Lung (tissue), 16 donors: ENCODE results near the gene COPG1. TPM values are rescaled to one million over a fixed set of nuclear protein-coding genes. Genes with fewer than 3 reads are reported as not detected.

Experiments used
- ATAC-seq: fragments of 200-7000 bp; cut with Tn5 transposase; one replicate; pipeline ENCODE4 v1.9.1; 2020; ENCODE audit warnings: moderate number of reproducible peaks; ENCODE audit not compliant: insufficient read depth, low FRiP score
- DNase-seq, 3 donors: peaks; one replicate each; pipeline ENCODE4 v3.0.0-alpha.2; 2013 to 2017
- H3K27ac ChIP-seq, 2 donors: one replicate each; pipeline ENCODE4 v1.5.1; 2013; ENCODE audit warnings: mild to moderate bottlenecking in 2 of 2, moderate library complexity in 2 of 2, control low read depth in 1 of 2, inconsistent platforms in 1 of 2, low read depth in 1 of 2, low read length in 1 of 2
- H3K27me3 ChIP-seq, 3 donors: one replicate each; pipeline ENCODE4 v1.5.1; 2013; ENCODE audit warnings: low read length in 2 of 3; ENCODE audit not compliant: control insufficient read depth in 3 of 3, insufficient read depth in 3 of 3
- H3K36me3 ChIP-seq, 4 donors: one replicate each; pipeline ENCODE4 v1.5.1; 2013; ENCODE audit warnings: low read length in 4 of 4, mild to moderate bottlenecking in 1 of 4, moderate library complexity in 1 of 4; ENCODE audit not compliant: control insufficient read depth in 4 of 4, insufficient read depth in 4 of 4
- H3K4me1 ChIP-seq, 5 donors: one replicate each; pipeline ENCODE4 v1.5.1; 2013; ENCODE audit warnings: low read length in 5 of 5, mild to moderate bottlenecking in 2 of 5, moderate library complexity in 1 of 5; ENCODE audit not compliant: control insufficient read depth in 5 of 5, insufficient read depth in 5 of 5
- H3K4me3 ChIP-seq: one replicate; pipeline ENCODE4 v1.5.1; 2013; ENCODE audit warnings: mild to moderate bottlenecking, control low read depth, moderate library complexity
- H3K9ac ChIP-seq, 2 donors: one replicate each; pipeline ENCODE4 v1.5.1; 2013; ENCODE audit warnings: low read length in 2 of 2, control low read depth in 1 of 2; ENCODE audit not compliant: insufficient read depth in 1 of 2
- H3K9me3 ChIP-seq, 4 donors: one replicate each; pipeline ENCODE4 v1.5.1; 2013; ENCODE audit warnings: low read length in 3 of 4, mild to moderate bottlenecking in 1 of 4, moderate library complexity in 1 of 4; ENCODE audit not compliant: control insufficient read depth in 4 of 4, insufficient read depth in 3 of 4
- CTCF ChIP-seq: IDR thresholded peaks from 2 replicates; pipeline ENCODE4 v1.5.1; 2012; ENCODE audit warnings: mild to moderate bottlenecking; ENCODE audit errors: control extremely low read depth, extremely low read depth
- WGBS, 2 donors: extraction: QIAGEN DNeasy Blood & Tissue Kit; methylation state at CpG; one replicate each; pipeline ENCODE4 v1.1.7; 2013; 5-methylcytosine and 5-hydroxymethylcytosine counted together
- long read RNA-seq, 5 donors: transcript quantifications; one replicate each; lab custom pipeline, GENCODE V29; 2026
- polyA plus RNA-seq, 2 donors: library from polyadenylated mRNA; stranded (reverse); fragments of 200-250 nt; gene quantifications; one replicate each; pipeline ENCODE4 v1.2.1, GENCODE V29; 2013
- total RNA-seq, 2 donors: library from RNA; depleted of rRNA in 1 of 2; stranded (reverse); fragments of >200 nt in 1 of 2; gene quantifications; one replicate each; pipeline ENCODE4 v1.2.1, GENCODE V29; 2014 to 2021
- donor health status: control.
- donor health status: control.
- donor health status: Bipolar disorder and iron deficiency.
- donor health status: healthy.
- donor health status: DM: yes; HTN: yes; CAD: no.

Gene COPG1, protein sequence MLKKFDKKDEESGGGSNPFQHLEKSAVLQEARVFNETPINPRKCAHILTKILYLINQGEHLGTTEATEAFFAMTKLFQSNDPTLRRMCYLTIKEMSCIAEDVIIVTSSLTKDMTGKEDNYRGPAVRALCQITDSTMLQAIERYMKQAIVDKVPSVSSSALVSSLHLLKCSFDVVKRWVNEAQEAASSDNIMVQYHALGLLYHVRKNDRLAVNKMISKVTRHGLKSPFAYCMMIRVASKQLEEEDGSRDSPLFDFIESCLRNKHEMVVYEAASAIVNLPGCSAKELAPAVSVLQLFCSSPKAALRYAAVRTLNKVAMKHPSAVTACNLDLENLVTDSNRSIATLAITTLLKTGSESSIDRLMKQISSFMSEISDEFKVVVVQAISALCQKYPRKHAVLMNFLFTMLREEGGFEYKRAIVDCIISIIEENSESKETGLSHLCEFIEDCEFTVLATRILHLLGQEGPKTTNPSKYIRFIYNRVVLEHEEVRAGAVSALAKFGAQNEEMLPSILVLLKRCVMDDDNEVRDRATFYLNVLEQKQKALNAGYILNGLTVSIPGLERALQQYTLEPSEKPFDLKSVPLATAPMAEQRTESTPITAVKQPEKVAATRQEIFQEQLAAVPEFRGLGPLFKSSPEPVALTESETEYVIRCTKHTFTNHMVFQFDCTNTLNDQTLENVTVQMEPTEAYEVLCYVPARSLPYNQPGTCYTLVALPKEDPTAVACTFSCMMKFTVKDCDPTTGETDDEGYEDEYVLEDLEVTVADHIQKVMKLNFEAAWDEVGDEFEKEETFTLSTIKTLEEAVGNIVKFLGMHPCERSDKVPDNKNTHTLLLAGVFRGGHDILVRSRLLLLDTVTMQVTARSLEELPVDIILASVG
- total RNA-seq (100 to 1,000 TPM; 163 to 234 TPM), polyA plus RNA-seq (100 to 1,000 TPM; 126 to 129 TPM)
- long read RNA-seq, donor 1, transcript COPG1-201 (24 exons, 3,078 nt) = major isoform, 5 of 18 reads
- long read RNA-seq, donor 1, partial matches to known transcripts = 5 of 18 reads
- long read RNA-seq, donor 1, other reads (novel, unspliced or antisense) = 6 of 18 reads
- long read RNA-seq, donor 2, partial matches to known transcripts = 0 of 4 reads
- long read RNA-seq, donor 2, other reads (novel, unspliced or antisense) = 0 of 4 reads
- long read RNA-seq, donor 3, transcript COPG1-201 (24 exons, 3,078 nt) = major isoform, 6 of 10 reads
- long read RNA-seq, donor 3, partial matches to known transcripts = 0 of 10 reads
- long read RNA-seq, donor 3, other reads (novel, unspliced or antisense) = 0 of 10 reads
- long read RNA-seq, donor 4, partial matches to known transcripts = 54 of 57 reads
- long read RNA-seq, donor 4, other reads (novel, unspliced or antisense) = 0 of 57 reads
- long read RNA-seq, donor 5, partial matches to known transcripts = 0 of 3 reads
- long read RNA-seq, donor 5, other reads (novel, unspliced or antisense) = 0 of 3 reads

- peaks cover 0 to 21% (median 4%) of the 10 kb centered on the region in 5 donors for H3K4me1 ChIP-seq
- peak within 1 kb of the TSS; percentile 96 to 98 for H3K9ac ChIP-seq
- DNase-seq (peak; percentile 92 to 95 (median 93)), ATAC-seq (peak; percentile 86)
- no peaks in the 10 kb centered on the region for H3K9me3 ChIP-seq
- no peak for TF ChIP-seq CTCF
- 0% methylated on average over 47 to 48 of the region's 48 CpGs for WGBS, 2 donors
- H3K4me3 ChIP-seq = peak within 1 kb of the TSS; percentile 93
- no peaks in the 10 kb centered on the region for H3K27me3 ChIP-seq
- H3K27ac ChIP-seq = peak within 1 kb of the TSS; percentile 86 to 91
- peaks cover 11 to 31% (median 24%) of the 10 kb centered on the region in 4 donors for H3K36me3 ChIP-seq
Measured at GRCh38 chr3:129249284-129250065, at the start of gene COPG1. COPG1 (plus strand) TSS chr3:129249606; CDS start chr3:129249710, 104 bp downstream.

DNA sequence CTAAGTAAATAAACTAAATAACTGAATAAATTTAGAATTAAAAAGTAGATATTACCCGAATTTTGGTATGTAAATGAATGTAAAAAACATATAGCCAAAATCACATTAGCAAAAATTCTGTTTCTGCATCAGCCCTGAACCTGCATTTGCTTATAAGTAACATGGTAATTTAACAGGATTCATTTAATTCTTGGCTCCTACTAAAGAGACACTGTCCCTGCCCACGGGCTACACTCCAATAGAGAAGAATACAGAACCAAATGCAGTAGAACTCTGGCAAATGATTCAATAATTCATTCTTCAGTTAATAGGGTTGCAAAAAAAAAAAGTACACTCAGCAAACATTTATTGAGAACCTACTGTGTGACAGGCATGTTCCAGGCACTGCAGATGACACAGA lies 44.9 kb upstream of the COPG1 start:
- Histone ChIP-seq H3K27me3 (no peaks in the 10 kb centered on the region), H3K27ac (no peak overlapping the region), H3K36me3 (no peaks in the 10 kb centered on the region), H3K4me3 (no peak overlapping the region), H3K9ac (no peak overlapping the region), H3K9me3 (no peaks in the 10 kb centered on the region), H3K4me1 (peaks cover 0 to 6% (median 3%) of the 10 kb centered on the region in 5 donors)
- TF ChIP-seq CTCF = no peak
- WGBS, 2 donors = 83 to 92% methylated on average over 2 of the region's 2 CpGs
- DNase-seq (no peak), ATAC-seq (no peak)
